Measurements from ENCODE around the gene SNX9.
"Not testable (repeated sequence)": the region's sequence is repeated elsewhere in the genome, so short reads cannot be mapped to it uniquely, and the experiment has no call there.

SNX9 gene

GRCh38 chr6:157935786-157936185 lies 112.7 kb downstream of the SNX9 start:
- no peak overlapping the region for H3K9ac ChIP-seq (ENCODE audit: low read length)
- no peaks in the 10 kb centered on the region for H3K4me1 ChIP-seq (ENCODE audit: control insufficient read depth in 1 of 2, insufficient read depth in 2 of 2, low read length in 2 of 2)
- H3K79me1 ChIP-seq (ENCODE audit: low read length), result no peaks in the 10 kb centered on the region
- no peak overlapping the region for H3K4me3 ChIP-seq (ENCODE audit: low read depth, low read length)
- H3K9me3 ChIP-seq (ENCODE audit: insufficient read depth, low read depth, low read length), result no peaks in the 10 kb centered on the region
- no peak overlapping the region for H4K91ac ChIP-seq (ENCODE audit: low read depth, low read length)
- H4K12ac ChIP-seq (ENCODE audit: low read depth, low read length), result no peak overlapping the region
- no peaks in the 10 kb centered on the region for H3K27me3 ChIP-seq (ENCODE audit: insufficient read depth, low read length)
- DNase-seq, result no peak
- no peak overlapping the region for H3K23ac ChIP-seq (ENCODE audit: low read length)
- no peak overlapping the region for H3K4ac ChIP-seq (ENCODE audit: low read depth, low read length)
- no CpG with 5 or more reads among the region's 2 CpGs for WGBS (ENCODE audit: extremely low coverage, insufficient coverage, insufficient read length)
- H3K14ac ChIP-seq (ENCODE audit: low read length), result no peak overlapping the region
- H4K8ac ChIP-seq (ENCODE audit: low read depth, low read length), result no peak overlapping the region
- no peak overlapping the region for H2BK12ac ChIP-seq (ENCODE audit: low read length)
- H3K79me2 ChIP-seq (ENCODE audit: control insufficient read depth, insufficient read depth, low read length, poor library complexity), result no peaks in the 10 kb centered on the region
- no peak overlapping the region for H2AK5ac ChIP-seq (ENCODE audit: low read length)
- no peak overlapping the region for H2BK5ac ChIP-seq (ENCODE audit: low read depth, low read length, poor library complexity)
- no peak overlapping the region for H3K27ac ChIP-seq (ENCODE audit: low read depth, low read length)
- no peak overlapping the region for H3K18ac ChIP-seq (ENCODE audit: low read length)
- H2AFZ ChIP-seq (ENCODE audit: insufficient read depth, low read length, poor library complexity), result no peak overlapping the region
- H3K36me3 ChIP-seq (ENCODE audit: control insufficient read depth in 1 of 2, insufficient read depth in 2 of 2, low read length in 2 of 2), result peaks cover 25 to 55% of the 10 kb centered on the region in 2 experiments
- H2BK120ac ChIP-seq (ENCODE audit: insufficient read depth, low read length, poor library complexity), result no peak overlapping the region
- H3K4me2 ChIP-seq (ENCODE audit: low read length), result no peak overlapping the region

GRCh38 chr6:157937318-157937717 lies 114.3 kb downstream of the SNX9 start:
- Histone ChIP-seq H3K4ac (ENCODE audit: low read depth, low read length) (no peak overlapping the region), H2BK120ac (ENCODE audit: insufficient read depth, low read length, poor library complexity) (no peak overlapping the region), H2BK12ac (ENCODE audit: low read length) (no peak overlapping the region), H4K91ac (ENCODE audit: low read depth, low read length) (no peak overlapping the region), H3K27me3 (ENCODE audit: insufficient read depth, low read length) (no peaks in the 10 kb centered on the region), H3K18ac (ENCODE audit: low read length) (no peak overlapping the region), H3K4me2 (ENCODE audit: low read length) (no peak overlapping the region), H3K79me1 (ENCODE audit: low read length) (no peaks in the 10 kb centered on the region), H2AFZ (ENCODE audit: insufficient read depth, low read length, poor library complexity) (no peak overlapping the region), H3K36me3 (ENCODE audit: control insufficient read depth in 1 of 2, insufficient read depth in 2 of 2, low read length in 2 of 2) (peaks cover 33 to 58% of the 10 kb centered on the region in 2 experiments), H3K27ac (ENCODE audit: low read depth, low read length) (no peak overlapping the region), H2AK5ac (ENCODE audit: low read length) (no peak overlapping the region), H3K79me2 (ENCODE audit: control insufficient read depth, insufficient read depth, low read length, poor library complexity) (no peaks in the 10 kb centered on the region), H2BK5ac (ENCODE audit: low read depth, low read length, poor library complexity) (no peak overlapping the region), H4K12ac (ENCODE audit: low read depth, low read length) (no peak overlapping the region), H3K23ac (ENCODE audit: low read length) (no peak overlapping the region), H3K14ac (ENCODE audit: low read length) (no peak overlapping the region), H3K9ac (ENCODE audit: low read length) (no peak overlapping the region), H4K8ac (ENCODE audit: low read depth, low read length) (no peak overlapping the region), H3K9me3 (ENCODE audit: insufficient read depth, low read depth, low read length) (peaks cover 1% of the 10 kb centered on the region), H3K4me1 (ENCODE audit: control insufficient read depth in 1 of 2, insufficient read depth in 2 of 2, low read length in 2 of 2) (no peaks in the 10 kb centered on the region), H3K4me3 (ENCODE audit: low read depth, low read length) (no peak overlapping the region)
- WGBS (ENCODE audit: extremely low coverage, insufficient coverage, insufficient read length), result no CpG with 5 or more reads among the region's 3 CpGs
- no peak for DNase-seq

GRCh38 chr6:157937916-157938315 lies 114.9 kb downstream of the SNX9 start:
- WGBS (ENCODE audit: extremely low coverage, insufficient coverage, insufficient read length), result no CpG with 5 or more reads among the region's 6 CpGs
- no peak overlapping the region for H2AFZ ChIP-seq (ENCODE audit: insufficient read depth, low read length, poor library complexity)
- H4K91ac ChIP-seq (ENCODE audit: low read depth, low read length), result no peak overlapping the region

GRCh38 chr6:157940375-157941036 lies 117.5 kb downstream of the SNX9 start:
- H3K36me3 ChIP-seq (ENCODE audit: control insufficient read depth in 1 of 2, insufficient read depth in 2 of 2, low read length in 2 of 2), result peaks cover 42 to 64% of the 10 kb centered on the region in 2 experiments
- not testable (repeated sequence) for H3K14ac ChIP-seq (ENCODE audit: low read length); H2BK120ac ChIP-seq (ENCODE audit: insufficient read depth, low read length, poor library complexity); DNase-seq; H3K4me2 ChIP-seq (ENCODE audit: low read length); H2BK12ac ChIP-seq (ENCODE audit: low read length); H4K8ac ChIP-seq (ENCODE audit: low read depth, low read length); H3K4ac ChIP-seq (ENCODE audit: low read depth, low read length); H3K18ac ChIP-seq (ENCODE audit: low read length); H3K4me3 ChIP-seq (ENCODE audit: low read depth, low read length); H3K9me3 ChIP-seq (ENCODE audit: insufficient read depth, low read depth, low read length); H3K79me1 ChIP-seq (ENCODE audit: low read length); H4K12ac ChIP-seq (ENCODE audit: low read depth, low read length); H2AFZ ChIP-seq (ENCODE audit: insufficient read depth, low read length, poor library complexity); H3K4me1 ChIP-seq (ENCODE audit: control insufficient read depth in 1 of 2, insufficient read depth in 2 of 2, low read length in 2 of 2); H3K27me3 ChIP-seq (ENCODE audit: insufficient read depth, low read length); H2BK5ac ChIP-seq (ENCODE audit: low read depth, low read length, poor library complexity); H2AK5ac ChIP-seq (ENCODE audit: low read length); H3K23ac ChIP-seq (ENCODE audit: low read length); H4K91ac ChIP-seq (ENCODE audit: low read depth, low read length); H3K79me2 ChIP-seq (ENCODE audit: control insufficient read depth, insufficient read depth, low read length, poor library complexity); H3K27ac ChIP-seq (ENCODE audit: low read depth, low read length); H3K9ac ChIP-seq (ENCODE audit: low read length)
- WGBS (ENCODE audit: extremely low coverage, insufficient coverage, insufficient read length), result no CpG with 5 or more reads among the region's 12 CpGs

More at GRCh38 chr6:157937916-157938315, 114.9 kb downstream of the SNX9 start:
- H3K18ac ChIP-seq (ENCODE audit: low read length), result no peak overlapping the region
- H3K4ac ChIP-seq (ENCODE audit: low read depth, low read length), result no peak overlapping the region
- peaks cover 1% of the 10 kb centered on the region for H3K9me3 ChIP-seq (ENCODE audit: insufficient read depth, low read depth, low read length)
- no peak overlapping the region for H3K9ac ChIP-seq (ENCODE audit: low read length)
- no peaks in the 10 kb centered on the region for H3K4me1 ChIP-seq (ENCODE audit: control insufficient read depth in 1 of 2, insufficient read depth in 2 of 2, low read length in 2 of 2)
- no peak overlapping the region for H3K27ac ChIP-seq (ENCODE audit: low read depth, low read length)
- DNase-seq, result no peak
- no peak overlapping the region for H2BK5ac ChIP-seq (ENCODE audit: low read depth, low read length, poor library complexity)
- H4K8ac ChIP-seq (ENCODE audit: low read depth, low read length), result no peak overlapping the region
- H2BK120ac ChIP-seq (ENCODE audit: insufficient read depth, low read length, poor library complexity), result no peak overlapping the region
- no peak overlapping the region for H3K4me2 ChIP-seq (ENCODE audit: low read length)
- H3K14ac ChIP-seq (ENCODE audit: low read length), result no peak overlapping the region
- no peaks in the 10 kb centered on the region for H3K79me1 ChIP-seq (ENCODE audit: low read length)
- H3K36me3 ChIP-seq (ENCODE audit: control insufficient read depth in 1 of 2, insufficient read depth in 2 of 2, low read length in 2 of 2), result peaks cover 34 to 59% of the 10 kb centered on the region in 2 experiments
- H3K23ac ChIP-seq (ENCODE audit: low read length), result no peak overlapping the region
- no peaks in the 10 kb centered on the region for H3K79me2 ChIP-seq (ENCODE audit: control insufficient read depth, insufficient read depth, low read length, poor library complexity)
- H3K27me3 ChIP-seq (ENCODE audit: insufficient read depth, low read length), result no peaks in the 10 kb centered on the region
- no peak overlapping the region for H4K12ac ChIP-seq (ENCODE audit: low read depth, low read length)
- H3K4me3 ChIP-seq (ENCODE audit: low read depth, low read length), result no peak overlapping the region
- H2BK12ac ChIP-seq (ENCODE audit: low read length), result no peak overlapping the region
- H2AK5ac ChIP-seq (ENCODE audit: low read length), result no peak overlapping the region

Measured in trophoblast cell (in vitro differentiated cells and primary cell).